ENCODE data around the gene SPAG6.

GRCh38 chr10:22368981-22369380 lies 23.7 kb downstream of the SPAG6 start:
- TF ChIP-seq CTCF (IDR thresholded peaks at IDR 0.05) (no peak), POLR2A (IDR thresholded peaks at IDR 0.05) (no peak)
